OCI-LY7 (cell line): ENCODE results near the gene GDAP2. TPM values are rescaled to one million over a fixed set of nuclear protein-coding genes. Genes with fewer than 3 reads are reported as not detected.

ENCODE experiments used
- BruUV-seq: library from RNA; stranded (reverse); fragments of 400-500 nt; replicated peaks from 2 replicates; lab custom pipeline; 2021; lab: Mats Ljungman, UMichigan
- CTCF ChIA-PET: fragments of 300-600 bp; sonication (Branson Sonifier 250); formaldehyde crosslinking; loops from one replicate; lab custom pipeline; 2022; ENCODE audit warnings: antibody characterized with exemption; ENCODE audit not compliant: unreplicated experiment; lab: Charles Lee
- POLR2A ChIA-PET: fragments of 300-600 bp; sonication (Branson Sonifier 250); formaldehyde crosslinking; loops from one replicate; lab custom pipeline; 2022; ENCODE audit warnings: antibody characterized with exemption; lab: Charles Lee
- DNase-seq: peaks from one replicate; pipeline ENCODE4 v3.0.0-alpha.2; 2015; ENCODE audit warnings: low spot score
- H2AFZ ChIP-seq: fragments of 200-600 bp; sonication (generic), shearing (Covaris generic); 2 replicates; pipeline ENCODE4 v1.6.1; 2014; ENCODE audit warnings: mild to moderate bottlenecking, antibody characterized with exemption, low read length, moderate library complexity
- H3K27ac ChIP-seq: fragments of 200-600 bp; sonication (generic); 2 replicates; pipeline ENCODE4 v1.5.1; 2014; ENCODE audit warnings: mixed run types, low read depth, mild to moderate bottlenecking, moderate library complexity, low read length, inconsistent platforms; ENCODE audit not compliant: poor library complexity, severe bottlenecking
- H3K36me3 ChIP-seq: fragments of 200-600 bp; sonication (generic); 2 replicates; pipeline ENCODE4 v1.6.1; 2014; ENCODE audit warnings: mild to moderate bottlenecking, antibody characterized with exemption, low read length, moderate library complexity, mixed read lengths; ENCODE audit not compliant: insufficient read depth
- H3K4me1 ChIP-seq: fragments of 200-600 bp; sonication (generic); 2 replicates; pipeline ENCODE4 v1.5.1; 2014; ENCODE audit warnings: mild to moderate bottlenecking, low read length; ENCODE audit not compliant: insufficient read depth, poor library complexity, severe bottlenecking
- H3K4me2 ChIP-seq: fragments of 200-600 bp; sonication (generic); 2 replicates; pipeline ENCODE4 v1.6.1; 2014; ENCODE audit warnings: mild to moderate bottlenecking, low read length
- H3K4me3 ChIP-seq: fragments of 200-600 bp; sonication (generic); 2 replicates; pipeline ENCODE4 v1.5.1; 2014; ENCODE audit warnings: mild to moderate bottlenecking, low read depth, low read length; ENCODE audit not compliant: poor library complexity, severe bottlenecking
- H3K79me2 ChIP-seq: fragments of 200-600 bp; sonication (generic); 2 replicates; pipeline ENCODE4 v1.6.1; 2016; ENCODE audit warnings: low read depth, mild to moderate bottlenecking, low read length, moderate library complexity, mixed read lengths; ENCODE audit not compliant: insufficient read depth
- H3K9me2 ChIP-seq: fragments of 200-600 bp; sonication (generic); 2 replicates; pipeline ENCODE4 v1.6.1; 2016; ENCODE audit warnings: mild to moderate bottlenecking, low read length, mixed read lengths; ENCODE audit not compliant: insufficient read depth
- H3K9me3 ChIP-seq: fragments of 200-600 bp; sonication (generic); 2 replicates; pipeline ENCODE4 v1.6.1; 2014; ENCODE audit warnings: mild to moderate bottlenecking, mixed run types, low read length, mixed read lengths
- H4K20me1 ChIP-seq: fragments of 200-600 bp; sonication (generic); 2 replicates; pipeline ENCODE4 v1.6.1; 2014; ENCODE audit warnings: mild to moderate bottlenecking, antibody characterized with exemption, low read length, moderate library complexity, mixed read lengths; ENCODE audit not compliant: insufficient read depth
- CTCF ChIP-seq: fragments of 200-600 bp; sonication (generic); conservative IDR thresholded peaks from 2 replicates; pipeline ENCODE4 v1.5.1; 2014; ENCODE audit warnings: mild to moderate bottlenecking, antibody characterized with exemption, low read length, moderate library complexity, mixed read lengths
- EZH2phosphoT487 ChIP-seq: fragments of 200-600 bp; sonication (generic); IDR thresholded peaks from 2 replicates; pipeline ENCODE4 v1.6.1; 2018; ENCODE audit warnings: low read depth, borderline replicate concordance, mild to moderate bottlenecking, mixed run types, antibody characterized with exemption, low read length, moderate library complexity, mixed read lengths
- intact Hi-C: fragments of 100-400 bp; cut with micrococcal nuclease; formaldehyde crosslinking; loops from one replicate; pipeline ENCODE4 v1.10.0; 2022; ENCODE audit not compliant: unreplicated experiment
- total RNA-seq, 2 experiments: library from RNA; depleted of rRNA in 1 of 2; stranded (reverse); fragments of >200 nt in 1 of 2; shearing (Covaris generic) in 1 of 2; gene quantifications; 2 replicates each; pipeline ENCODE4 v1.2.3, GENCODE V29; 2014 to 2022

Gene GDAP2
- total RNA-seq, 2 experiments from 2014 or later: 13.9 to 26.8 TPM

- CTCF ChIA-PET: no interaction called here
- H3K27ac ChIP-seq: no peak overlapping the region
- H3K79me2 ChIP-seq: no peaks in the 10 kb centered on the region
- no peak overlapping the region for H2AFZ ChIP-seq
- no TSS peak for BruUV-seq
- TF ChIP-seq EZH2phosphoT487: no peak
- TF ChIP-seq CTCF: no peak
- no peaks in the 10 kb centered on the region for H4K20me1 ChIP-seq
- no peaks in the 10 kb centered on the region for H3K9me3 ChIP-seq
- peaks cover 33% of the 10 kb centered on the region; the same call in 1 of the 2 replicates for H3K36me3 ChIP-seq
- H3K4me2 ChIP-seq: no peak overlapping the region
- H3K4me3 ChIP-seq: no peak overlapping the region
- H3K4me1 ChIP-seq: no peaks in the 10 kb centered on the region
- no peaks in the 10 kb centered on the region for H3K9me2 ChIP-seq
- intact Hi-C loops: loop anchor here (2.0 kb wide), 1 partner anchor 135 kb away; no protein-coding TSS in a partner anchor
- POLR2A ChIA-PET: interaction anchor here (0.8 to 4.8 kb wide), 2 partner anchors 12 to 34 kb away, joined by 3 to 15 read pairs; no protein-coding TSS in a partner anchor
- no peak for DNase-seq
These were observed 35.3 kb downstream of the GDAP2 start for GRCh38 chr1:117894078-117894477.

- DNase-seq: no peak
- Histone ChIP-seq H3K9me3 (no peaks in the 10 kb centered on the region), H3K4me3 (no peak overlapping the region), H3K27ac (no peak overlapping the region), H3K36me3 (peaks cover 23% of the 10 kb centered on the region; the same call in 1 of the 2 replicates), H2AFZ (no peak overlapping the region), H3K9me2 (no peaks in the 10 kb centered on the region), H4K20me1 (no peaks in the 10 kb centered on the region), H3K4me2 (no peak overlapping the region), H3K4me1 (no peaks in the 10 kb centered on the region), H3K79me2 (no peaks in the 10 kb centered on the region)
- intact Hi-C loops: no loop called here
- ChIA-PET POLR2A (interaction anchor here (0.7 to 1.3 kb wide), 3 partner anchors 10 to 33 kb away, joined by 3 to 4 read pairs (median 3); no protein-coding TSS in a partner anchor), CTCF (no interaction called here)
- BruUV-seq: no TSS peak
- no peak for TF ChIP-seq CTCF
- no peak for TF ChIP-seq EZH2phosphoT487
These were observed 36.9 kb downstream of the GDAP2 start for GRCh38 chr1:117892512-117892911.

- intact Hi-C loops: no loop called here
- DNase-seq: no peak
- no peak overlapping the region for H3K27ac ChIP-seq
- CTCF ChIA-PET: no interaction called here
- no peaks in the 10 kb centered on the region for H3K9me3 ChIP-seq
- no TSS peak for BruUV-seq
- no peak overlapping the region for H3K4me3 ChIP-seq
- no peak overlapping the region for H2AFZ ChIP-seq
- H3K79me2 ChIP-seq: no peaks in the 10 kb centered on the region
- no peak overlapping the region for H3K4me2 ChIP-seq
- no peaks in the 10 kb centered on the region for H3K4me1 ChIP-seq
- no peaks in the 10 kb centered on the region for H3K9me2 ChIP-seq
- H4K20me1 ChIP-seq: no peaks in the 10 kb centered on the region
- POLR2A ChIA-PET: no interaction called here
- TF ChIP-seq CTCF: no peak
- TF ChIP-seq EZH2phosphoT487: no peak
- H3K36me3 ChIP-seq: peaks cover 3% of the 10 kb centered on the region; the same call in 1 of the 2 replicates
These were observed 39.0 kb downstream of the GDAP2 start for GRCh38 chr1:117890452-117890851.
